SIG-M5 treated with dmso at 0.1 percent for 504 hours (cell line): ENCODE results near the gene MTMR12.

Source experiments
- DNase-seq: peaks from one replicate; lab custom pipeline; 2025; ENCODE audit not compliant: unreplicated experiment; lab: John Stamatoyannopoulos, UW

Gene MTMR12

DNA sequence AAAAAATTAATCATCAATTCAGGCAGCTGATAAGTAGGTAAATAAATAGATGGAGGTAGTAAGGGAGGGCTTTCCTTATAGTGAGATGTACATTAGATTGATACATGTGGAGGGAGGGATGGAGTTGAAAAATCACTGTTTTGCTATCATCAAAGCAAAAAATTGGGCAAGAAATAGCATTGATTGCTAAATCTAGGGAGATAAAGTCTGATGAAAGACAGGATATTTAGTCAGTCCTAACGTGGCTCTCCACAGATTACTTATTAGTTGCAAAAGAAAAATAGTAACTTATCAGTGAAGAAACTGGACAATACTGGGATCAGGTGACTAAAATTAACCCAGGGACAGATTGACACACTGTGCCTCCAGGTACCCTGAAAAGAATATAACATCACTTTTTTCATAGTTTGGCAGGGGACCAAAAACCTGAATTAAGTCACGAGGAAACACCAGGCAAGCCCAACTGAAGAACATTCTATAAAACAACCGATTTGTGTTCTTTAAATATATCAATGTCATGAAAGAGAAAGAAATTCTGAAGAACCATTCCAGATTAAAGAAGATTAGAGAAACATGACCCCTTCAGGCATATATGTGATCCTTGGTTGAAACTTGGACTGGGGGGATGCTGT lies 111.5 kb downstream of the MTMR12 start:
- DNase-seq = peak; percentile 61

DNA sequence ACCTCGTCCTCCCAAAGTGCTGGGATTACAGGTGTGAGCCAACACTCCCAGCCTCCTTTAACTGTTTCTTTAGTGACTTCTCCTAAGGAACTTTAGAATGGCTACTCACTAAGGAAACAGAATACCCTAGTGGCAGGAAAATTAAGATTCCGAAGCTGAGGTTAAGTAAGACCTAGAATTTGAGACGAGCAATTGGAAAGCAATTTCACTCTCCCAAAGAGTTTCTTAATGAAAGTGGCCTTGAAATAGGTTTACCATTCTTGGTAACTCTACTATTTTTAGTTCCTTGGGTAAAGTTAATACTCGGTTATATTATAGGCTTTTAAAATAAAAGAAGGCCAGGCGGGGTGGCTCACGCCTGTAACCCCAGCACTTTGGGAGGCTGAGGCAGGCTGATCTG lies 115.7 kb downstream of the MTMR12 start:
- no peak for DNase-seq

DNA sequence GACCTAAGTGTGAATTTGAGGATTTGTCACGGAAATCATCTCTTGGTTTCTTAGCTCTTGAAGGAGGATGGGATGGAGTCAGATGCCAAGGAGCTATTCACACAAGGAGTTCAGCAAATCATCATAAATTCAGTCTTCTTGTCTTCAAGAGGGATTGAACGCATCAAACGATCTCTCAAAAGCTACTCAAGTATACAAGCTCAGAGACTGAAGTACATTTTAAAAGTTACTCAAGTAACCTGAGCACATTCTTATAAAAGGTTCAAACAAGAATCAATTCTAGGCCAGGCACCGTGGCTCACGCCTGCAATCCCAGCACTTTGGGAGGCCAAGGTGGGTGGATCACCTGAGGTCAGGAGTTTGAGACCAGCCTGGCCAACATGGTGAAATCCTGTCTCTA lies 117.5 kb downstream of the MTMR12 start:
- no peak for DNase-seq

DNA sequence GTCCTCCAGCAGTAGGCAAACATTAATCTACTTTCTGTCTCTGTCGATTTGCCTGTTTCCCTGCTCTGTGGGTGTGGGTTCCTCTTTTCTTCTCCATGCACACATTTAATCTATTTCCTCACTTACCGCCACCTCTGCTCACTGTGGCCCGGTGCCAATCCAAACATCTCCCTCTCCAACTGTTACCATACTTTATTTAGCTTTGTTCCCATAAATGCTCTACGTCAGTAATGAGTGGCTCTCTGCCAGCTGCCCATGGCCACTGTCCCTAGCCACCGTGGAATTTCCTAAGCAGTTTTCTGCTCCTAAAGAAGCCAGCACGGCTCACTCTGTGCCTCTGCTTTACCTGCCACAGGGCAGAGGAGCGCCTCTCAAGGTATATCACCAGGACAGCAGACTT lies 119.1 kb downstream of the MTMR12 start:
- DNase-seq = peak; percentile 97

DNA sequence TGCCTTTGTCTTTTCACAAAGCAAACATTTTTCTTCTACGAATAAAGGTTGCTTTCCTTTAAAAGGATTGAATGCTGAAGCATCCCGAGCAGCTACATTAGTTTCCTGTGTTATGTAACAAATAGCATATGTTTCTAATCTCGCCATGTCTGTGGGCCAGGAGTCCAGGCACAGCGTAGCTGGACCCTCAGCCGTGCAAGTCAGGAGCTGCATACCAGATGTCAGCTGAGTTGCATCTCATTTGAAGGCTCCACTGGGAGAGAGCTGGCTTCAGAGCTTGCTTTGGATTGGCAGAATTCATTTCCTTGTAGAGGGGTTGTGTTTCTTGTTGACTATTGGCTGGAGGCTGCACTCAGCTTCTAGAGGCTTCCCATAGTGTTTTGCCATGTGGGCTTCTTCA lies 122.6 kb downstream of the MTMR12 start:
- DNase-seq = no peak

DNA sequence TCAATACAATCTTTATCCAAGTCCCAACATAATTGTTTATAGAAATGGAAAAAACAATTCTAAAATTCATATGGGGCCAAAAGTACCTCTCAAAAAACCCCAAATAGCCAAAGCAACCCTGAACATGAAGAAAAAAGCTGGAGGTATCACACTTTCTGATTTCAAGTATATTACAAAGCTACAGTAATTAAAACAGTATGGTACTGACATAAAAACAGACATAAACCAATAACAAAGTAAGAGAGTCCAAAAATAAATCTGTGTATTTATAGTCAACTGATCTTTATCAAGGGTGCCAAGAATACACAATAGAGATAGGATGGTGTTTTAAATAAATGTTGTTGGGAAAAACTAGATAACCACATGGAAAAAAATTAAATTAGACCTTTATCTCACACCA lies 125.1 kb downstream of the MTMR12 start:
- no peak for DNase-seq

DNA sequence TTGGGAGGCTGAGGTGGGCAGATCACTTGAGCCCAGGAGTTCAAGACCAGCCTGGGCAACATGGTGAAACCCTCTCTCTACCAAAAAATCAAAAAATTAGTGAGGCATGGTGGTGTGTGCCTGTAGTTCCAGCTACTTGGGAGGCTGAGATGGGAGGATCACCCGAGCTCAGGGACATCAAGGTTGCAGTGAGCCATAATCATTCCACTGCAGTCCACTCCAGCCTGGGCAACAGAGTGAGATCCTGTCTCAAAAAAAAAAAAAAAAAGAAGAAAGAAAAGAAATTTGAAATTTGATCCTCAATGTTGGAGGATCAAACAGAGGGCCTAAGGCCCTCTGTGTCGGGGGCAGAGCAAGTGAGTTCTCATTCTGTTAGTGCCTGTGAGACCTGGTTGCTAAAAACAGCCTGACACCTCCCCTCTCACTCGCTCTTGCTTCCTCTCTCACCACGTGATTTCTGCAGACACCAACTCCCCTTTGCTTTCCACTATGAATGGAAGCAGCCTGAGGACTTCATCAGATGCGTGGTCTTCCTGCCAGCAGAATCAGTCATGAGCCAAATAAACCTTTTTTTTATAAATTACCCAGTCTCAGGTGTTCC lies 130.2 kb downstream of the MTMR12 start:
- DNase-seq = peak; percentile 30
